HG03571 (cell line): ENCODE results near the gene KLK10.

Experiments used
- ATAC-seq: cut with Tn5 transposase; IDR thresholded peaks from one replicate; pipeline ENCODE4 v1.9.1; 2021; ENCODE audit not compliant: unreplicated experiment

The KLK10 gene

DNA sequence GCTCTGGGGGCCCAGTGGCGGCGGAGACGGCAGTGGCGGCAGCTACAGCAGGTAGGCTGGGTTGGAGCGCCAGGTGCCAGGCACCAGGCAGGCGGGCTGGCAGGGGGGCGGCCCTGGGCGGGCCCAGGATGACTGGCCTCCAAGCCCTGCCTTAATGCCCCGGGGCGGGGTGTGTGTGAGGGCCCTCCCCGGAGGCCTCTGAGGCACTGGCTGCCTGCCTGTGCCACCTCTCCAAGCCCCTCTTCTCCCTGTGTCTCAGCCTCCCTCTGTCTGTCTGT is 7.0 kb upstream of the KLK10 start, which contains the start of gene KLK11:
Gene KLK11 (minus strand): TSS at position 63 of the 278 bp plus-strand sequence. CDS start 985 bp downstream, outside the sequence.
- ATAC-seq = no peak

DNA sequence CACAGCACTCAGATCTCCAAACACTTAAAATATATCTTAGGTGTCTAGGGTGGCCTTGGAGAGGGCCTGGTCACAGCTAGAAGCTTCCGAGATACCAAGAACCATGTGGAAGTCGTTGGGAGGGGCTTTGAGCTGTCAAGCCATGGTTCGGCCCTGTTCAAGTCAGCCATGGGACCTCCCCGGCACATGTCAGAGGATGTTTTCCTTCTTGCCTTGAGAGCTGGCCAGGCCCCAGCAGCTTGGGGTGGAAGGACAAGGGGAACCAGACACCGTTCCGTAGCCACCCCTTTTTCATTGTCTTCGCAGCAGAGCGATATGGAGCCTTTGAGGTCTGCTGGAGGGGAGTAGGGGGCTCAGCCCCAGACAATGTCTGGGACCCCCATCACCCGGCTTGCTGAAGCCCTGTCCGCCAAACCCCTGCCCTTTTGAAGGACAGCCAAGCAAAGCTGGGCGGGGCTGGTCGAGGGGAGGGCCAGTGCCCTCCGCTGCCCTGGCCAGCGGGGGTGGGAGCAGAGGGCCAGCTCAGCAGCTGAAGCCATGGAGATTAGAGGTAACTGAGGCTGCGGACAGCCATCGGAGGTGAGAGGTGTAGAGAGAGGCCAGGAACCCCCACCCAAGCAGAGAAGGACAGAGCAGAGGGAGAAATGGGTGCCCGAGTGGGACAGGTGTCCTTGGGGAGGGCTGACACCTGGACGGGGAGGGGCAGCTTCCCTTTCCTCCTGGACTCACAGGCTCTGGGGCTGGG is 6.5 kb upstream of the KLK10 start:
- ATAC-seq = no peak

DNA sequence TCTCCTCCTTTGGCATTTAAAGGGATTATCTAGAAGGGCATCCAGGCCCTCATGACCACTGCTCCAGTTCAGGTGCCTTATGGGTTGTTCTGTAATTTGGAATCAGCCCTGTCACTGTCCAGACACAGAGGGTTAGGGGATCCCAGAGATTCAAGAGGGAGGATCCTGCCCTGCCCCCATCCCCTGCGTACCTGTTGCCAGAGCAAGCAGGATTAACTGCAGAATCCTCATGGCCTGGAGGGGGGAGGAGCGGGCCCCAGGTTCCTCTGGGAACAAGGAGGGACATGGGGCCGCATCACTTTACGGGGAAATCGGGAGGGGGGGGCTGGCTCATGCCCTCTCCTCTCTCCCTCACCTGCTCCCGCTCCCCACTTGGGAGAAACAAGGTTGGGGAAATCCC is 5.9 kb upstream of the KLK10 start:
- ATAC-seq = no peak

DNA sequence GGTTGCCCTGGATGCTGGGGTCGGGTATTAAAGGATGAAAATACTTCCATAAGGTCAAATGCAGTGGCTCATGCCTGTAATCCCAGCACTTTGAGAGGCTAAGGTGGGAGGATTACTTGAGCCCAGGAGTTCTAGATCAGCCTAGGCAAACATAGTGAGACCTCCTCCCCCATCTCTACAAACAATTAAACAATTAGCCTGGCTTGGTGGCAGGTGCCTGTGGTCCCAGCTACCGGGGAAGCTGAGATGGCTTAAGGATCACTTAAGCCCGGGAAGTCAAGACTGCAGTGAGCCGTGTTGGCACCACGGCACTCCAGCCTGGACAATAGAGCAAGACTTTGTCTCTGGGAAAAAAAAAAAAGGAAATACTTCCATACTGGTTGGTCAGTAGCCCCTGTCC is 5.4 kb upstream of the KLK10 start:
- ATAC-seq = no peak

DNA sequence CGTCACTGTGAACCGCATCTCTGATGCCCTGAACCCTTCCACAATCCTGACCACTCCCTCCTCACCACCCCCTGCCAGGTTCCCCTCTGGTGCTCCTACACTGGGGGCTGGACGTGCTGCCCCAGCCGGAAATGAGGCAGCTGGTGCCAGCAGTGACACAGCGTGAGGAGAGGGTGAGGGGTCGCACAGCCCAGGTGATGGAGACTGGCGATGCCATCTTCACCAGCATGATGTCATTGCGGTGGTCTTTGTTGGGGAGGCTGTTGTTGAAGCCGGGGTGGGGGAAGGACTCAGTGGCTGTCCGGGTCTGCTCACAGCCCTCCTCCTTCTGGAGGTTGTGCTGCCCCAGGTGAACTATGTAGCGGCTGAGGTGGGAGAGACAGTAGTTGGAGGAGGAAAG is 4.4 kb upstream of the KLK10 start:
- no peak for ATAC-seq

DNA sequence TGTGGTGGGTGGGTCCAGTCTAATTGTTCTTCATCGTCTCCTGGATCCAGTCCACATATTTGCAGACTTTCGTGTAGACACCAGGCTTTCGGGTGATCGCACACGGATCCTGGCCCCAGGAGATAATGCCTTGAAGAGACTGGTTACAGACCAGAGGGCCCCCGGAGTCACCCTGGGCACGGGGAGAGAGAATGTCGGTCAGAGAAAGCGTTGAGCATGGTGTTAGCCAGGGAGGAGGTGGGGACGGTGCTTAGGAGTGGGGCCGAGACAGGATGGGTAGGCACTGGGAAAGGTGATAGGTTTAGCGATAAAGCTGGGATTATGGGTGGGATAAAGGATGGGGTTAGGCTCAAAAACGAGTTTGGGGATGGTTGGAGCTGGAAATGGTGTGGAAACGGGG is 3.0 kb upstream of the KLK10 start:
- no peak for ATAC-seq

DNA sequence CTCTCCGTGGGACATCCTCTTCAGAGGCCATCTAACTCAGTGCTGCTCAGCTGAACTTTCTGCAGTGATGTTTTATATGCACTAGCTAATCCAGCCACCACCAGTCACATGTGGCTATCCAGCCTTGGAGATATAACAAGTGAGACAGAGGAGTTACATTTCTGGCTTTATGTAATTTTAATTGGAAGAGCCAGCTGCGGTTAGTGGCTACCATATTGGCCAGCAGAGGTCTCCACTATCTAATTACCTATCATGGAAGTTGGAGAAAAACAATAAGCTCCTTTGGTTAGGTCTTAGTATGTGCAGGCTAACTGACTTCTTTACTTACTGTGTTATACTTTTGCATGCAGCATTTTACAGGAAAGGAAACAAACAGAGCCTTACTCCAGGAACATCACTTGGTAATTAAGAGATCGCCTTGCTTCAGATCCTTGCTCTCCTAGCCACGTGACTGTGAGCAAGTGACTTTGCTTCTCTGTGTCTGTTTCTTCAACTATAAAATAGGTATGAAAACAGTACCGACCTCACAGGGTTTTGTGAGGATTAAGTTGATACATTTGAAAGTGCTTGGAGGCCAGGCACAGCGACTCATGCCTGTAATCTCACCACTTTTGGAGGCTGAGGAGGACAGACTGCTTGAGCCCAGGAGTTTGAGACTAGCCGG is 1.6 kb upstream of the KLK10 start:
- no peak for ATAC-seq

DNA sequence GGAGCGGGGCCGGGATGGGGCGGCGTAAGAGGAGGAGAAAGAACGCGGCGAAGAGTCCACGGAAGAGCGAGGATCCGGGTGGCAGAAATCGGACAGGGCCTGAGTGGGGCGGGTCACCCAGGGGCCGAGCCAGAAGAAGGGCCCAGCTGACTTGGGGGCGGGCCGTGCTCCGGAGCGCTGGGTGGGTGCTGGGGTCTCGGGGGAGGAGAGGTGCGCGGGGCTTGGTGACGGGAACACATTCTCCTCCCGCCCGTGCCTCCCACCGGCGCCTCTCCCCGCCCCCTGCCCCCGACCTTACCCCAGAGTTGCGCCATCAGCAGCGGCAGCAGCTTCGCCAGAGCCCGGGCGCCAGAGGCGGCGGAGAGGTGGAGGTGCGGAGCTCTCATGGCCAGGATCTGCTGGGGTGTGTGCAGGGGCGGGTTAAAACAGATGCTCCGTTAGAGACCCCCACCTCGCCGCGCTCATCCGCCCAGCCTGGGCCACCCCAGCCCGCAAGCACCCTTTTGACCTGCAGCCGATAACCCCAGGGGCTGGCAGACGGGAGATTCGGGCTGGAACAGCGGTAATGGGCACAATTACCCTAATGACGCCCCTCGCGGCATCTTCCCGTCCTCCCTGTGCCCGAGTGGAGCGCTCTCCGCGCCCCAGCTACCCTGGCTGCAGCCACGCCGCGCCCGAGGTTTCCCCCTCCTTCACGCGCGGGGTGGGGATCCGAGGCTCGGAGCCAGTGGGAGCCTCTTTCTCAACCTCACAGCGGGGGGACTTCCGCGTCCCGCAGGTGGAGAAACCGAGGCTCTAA is 565 bp downstream of the KLK10 start:
- ATAC-seq = no peak

DNA sequence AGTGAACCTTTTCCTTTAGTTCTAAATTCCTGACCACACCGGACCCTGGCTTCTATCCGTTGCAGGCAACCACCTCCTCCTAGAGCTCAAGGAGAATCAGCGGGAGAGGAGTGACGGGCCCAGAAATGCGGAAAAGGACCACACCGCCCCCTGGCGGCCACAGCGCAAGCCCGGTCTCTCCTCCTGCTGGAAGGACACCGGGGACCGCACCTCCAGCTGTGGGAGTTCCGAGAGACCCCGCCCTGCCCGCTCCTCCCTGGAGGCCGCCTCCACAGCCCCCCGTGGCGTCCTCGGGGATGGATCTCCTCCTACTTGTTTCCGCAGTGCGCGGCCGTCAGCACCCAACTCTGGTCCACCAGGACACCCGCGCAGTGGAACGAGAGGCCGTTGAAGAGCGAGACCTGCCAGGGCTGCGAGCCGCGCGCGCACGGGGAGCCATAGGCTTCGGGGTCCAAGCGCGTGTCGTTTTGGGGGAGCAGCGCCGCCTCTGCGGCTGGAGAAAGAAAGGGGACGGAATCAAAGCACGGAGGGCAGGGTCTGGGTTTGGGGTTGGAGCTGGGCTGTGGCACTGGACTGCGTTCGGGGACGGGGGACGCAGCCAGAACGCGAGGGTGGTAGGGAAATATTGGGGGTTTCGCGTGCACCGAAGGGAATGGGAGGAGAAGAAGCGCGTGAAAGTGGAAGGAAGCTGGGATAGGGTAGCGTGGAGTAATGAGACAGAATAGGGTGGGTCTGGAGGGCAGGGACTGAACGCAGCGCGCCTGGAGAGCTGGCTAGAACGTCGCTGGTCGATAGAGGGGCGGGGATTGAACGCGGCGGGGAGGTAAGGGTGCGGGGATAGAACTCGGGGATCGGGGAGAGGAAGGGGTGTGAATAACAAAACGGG is 2.5 kb downstream of the KLK10 start:
- ATAC-seq = no peak

DNA sequence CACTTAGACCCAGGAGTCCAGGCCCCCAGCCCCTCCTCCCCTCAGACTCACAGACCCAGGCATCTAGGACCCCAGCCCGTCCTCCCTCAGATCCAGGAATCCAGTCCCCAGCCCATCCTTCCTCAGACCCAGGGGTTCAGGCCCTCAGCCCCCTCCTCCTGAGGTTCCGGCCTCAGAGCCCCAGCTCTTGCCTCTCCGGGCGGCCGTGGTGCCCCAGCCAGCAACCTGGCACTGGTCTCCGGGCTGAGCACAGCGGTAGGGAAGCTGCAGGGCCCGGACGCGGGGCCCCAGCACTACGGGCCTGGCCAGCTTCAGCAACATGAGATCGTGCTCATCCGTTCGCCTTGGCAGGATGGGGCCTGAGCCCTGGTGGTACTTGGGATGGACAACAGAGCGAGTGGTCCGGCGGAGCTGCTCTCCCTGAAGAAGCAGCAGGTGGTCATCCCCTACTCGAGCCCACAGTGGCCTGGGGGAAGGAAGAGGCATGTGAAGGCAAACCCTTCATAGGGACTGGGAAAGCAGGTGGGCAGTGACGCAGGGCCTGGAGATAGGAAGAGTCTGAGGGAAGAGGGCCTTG is 3.7 kb downstream of the KLK10 start:
- ATAC-seq = no peak

DNA sequence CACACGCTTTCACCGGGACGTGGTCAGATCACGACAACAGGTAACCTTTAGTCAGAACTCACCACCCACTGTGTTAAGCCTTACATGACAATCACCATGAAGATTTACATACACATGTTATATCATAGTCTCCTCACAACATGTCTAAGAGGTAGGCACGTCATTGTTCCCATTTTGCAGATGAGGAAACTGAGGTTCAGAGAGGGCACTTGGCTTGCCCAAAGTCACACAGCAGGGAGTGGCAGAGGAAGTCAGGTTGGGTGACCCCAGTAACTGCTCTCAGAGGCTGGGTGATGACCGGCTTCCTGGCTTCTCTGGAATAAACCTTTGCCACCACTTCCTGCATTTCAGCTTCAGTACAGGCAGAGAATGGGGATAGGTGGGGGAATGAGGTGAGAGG is 5.3 kb downstream of the KLK10 start:
- ATAC-seq = no peak

DNA sequence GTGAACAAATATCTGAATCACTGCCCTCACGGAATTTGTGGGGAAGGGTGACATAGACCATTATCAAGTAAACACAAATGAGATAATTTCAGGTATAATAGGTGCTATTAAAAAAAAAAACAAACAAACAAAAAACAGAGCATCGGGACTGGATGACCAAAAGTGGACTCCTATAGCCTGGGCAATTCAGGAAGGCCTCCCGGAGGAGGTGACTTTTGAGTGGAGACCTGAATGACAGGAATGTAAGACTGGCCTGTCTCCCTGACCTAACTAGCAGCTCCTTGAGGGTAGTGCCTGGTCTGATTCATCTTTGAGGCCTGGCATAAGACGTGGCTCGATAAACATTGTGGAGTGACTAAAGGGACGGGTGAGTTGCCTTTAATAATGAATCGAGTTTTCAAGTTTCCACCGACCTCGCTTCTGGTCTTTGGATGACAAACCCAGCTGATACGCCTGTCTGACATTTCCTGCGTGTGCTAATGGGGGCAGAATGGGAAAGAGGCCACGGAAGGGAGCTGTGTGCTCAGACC is 6.8 kb downstream of the KLK10 start:
- no peak for ATAC-seq

DNA sequence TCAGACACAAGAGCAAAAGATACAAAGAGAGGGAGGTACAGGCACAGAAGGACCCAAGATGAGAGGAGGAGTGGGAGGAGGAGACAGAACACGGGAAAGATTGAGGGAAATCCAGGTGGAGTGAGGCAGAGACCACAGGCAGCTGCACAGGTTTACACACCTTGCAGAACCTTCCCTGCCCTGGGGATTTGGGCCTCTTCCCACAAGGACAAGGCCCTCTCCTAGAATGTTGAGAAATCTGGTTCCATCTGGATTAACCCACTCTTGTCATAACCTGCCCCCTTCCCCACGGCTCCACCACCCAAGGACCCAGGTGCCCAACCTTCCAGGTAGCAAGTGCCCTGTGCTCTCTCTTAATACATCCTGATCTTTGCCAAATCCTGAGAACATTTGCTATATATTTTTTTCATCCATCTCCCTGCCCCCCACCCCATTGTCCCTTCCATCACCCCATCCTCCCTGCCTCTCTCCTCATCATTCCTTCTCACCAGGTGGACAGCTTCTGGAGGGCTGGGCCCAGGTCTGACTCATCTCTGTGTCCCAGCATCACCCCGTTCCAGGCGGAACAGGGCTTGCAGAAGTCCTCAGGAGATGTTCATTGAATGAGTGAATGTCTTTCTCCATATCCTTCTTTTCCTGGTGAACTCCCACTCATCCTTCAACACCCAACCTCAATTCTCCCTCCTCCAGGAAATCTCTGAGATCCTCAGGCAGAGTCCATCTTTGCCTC is 9.3 kb downstream of the KLK10 start:
- no peak for ATAC-seq

DNA sequence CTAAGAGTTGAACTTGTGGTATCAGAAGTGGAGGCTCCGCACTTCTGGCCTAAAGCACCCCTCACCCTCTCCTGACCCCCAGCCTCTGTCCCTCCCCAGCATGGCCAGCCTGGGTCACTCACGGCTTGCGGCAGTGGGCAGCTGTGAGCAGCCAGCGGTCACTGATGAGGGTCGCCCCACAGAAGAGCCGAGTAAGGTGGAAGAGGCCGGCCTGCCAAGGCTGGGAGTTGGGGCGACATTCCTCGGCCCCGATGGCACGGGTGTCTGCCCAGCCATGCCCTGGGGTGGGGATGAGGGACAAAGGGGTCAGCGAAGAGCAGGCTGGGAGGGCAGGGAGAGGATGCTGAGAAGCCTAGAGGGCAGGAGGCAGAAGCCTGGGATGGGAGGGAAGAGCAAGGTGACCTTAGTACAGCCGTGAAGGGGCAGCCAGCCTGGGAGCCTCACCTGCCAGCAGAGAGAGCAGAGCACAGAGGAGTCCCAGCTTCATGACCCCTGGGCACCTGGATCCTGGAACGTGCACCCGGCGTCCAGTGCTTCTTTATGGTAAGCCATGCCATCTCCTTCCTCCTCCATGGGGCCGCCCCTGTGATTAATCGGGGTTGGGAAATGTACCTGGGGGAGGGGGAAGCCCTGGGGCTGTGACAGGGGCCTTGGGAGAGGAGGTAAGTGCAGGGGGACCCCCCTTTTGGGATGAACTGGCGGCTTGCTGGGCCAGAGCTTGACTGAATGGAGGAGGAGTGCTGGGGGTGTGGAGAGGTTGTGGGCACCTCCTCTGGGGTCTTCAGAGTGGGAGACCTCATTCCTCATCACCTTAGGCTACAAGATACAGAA is 10.2 kb downstream of the KLK10 start:
- ATAC-seq = no peak

DNA sequence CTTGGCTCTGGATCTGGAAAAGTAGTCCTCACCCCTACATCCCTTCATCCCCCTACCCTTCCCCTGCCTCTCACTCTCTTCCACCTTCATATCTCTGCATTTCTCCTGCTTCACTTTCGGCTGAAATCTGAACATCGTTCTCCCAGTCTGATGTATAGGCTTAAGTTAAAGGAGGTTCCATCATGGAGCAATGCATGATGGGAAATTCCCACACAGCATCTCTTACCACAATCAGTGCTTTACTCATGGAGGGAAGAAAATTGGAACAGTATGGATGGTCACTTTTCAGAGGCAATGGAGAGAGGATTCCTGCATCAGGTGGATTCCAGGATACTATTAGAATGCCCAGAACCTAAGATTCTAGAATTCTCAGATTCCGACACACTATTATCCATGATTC is 12.0 kb downstream of the KLK10 start:
- ATAC-seq = no peak

DNA sequence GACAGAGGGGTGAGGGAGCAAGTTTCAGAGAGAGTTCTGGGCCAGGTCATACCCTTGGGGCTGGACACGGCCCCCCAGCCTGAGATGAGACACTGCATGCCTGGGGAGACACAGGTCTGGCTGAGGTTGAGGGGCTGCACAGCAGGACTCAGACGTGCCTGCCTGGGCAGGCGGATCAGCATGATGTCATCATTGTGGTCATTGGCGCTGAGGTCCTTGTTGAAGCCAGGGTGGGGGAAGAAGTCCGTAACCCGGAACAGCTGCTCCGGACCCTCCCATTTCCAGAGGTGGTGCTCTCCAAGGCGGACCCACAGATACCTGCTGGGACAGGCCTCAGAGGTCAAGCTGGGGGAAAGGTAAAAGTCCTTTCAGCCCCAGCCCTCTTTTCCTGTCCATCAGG is 13.1 kb downstream of the KLK10 start:
- ATAC-seq = no peak

DNA sequence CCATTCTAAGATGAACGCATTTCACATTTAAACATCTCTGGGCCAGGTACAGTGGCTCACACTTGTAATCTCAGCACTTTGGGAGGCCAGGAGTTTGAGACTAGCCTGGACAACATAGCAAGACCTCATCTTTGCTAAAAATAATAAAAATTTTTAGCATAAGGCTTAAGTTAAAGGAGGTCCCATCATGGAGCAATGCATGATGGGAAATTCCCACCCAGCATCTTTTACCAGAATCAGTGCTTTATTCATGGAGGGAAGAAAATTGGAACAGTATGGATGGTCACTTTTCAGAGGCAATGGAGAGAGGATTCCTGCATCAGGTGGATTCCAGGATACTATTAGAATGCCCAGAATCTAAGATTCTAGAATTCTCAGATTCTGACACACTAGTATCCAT is 14.3 kb downstream of the KLK10 start:
- no peak for ATAC-seq

DNA sequence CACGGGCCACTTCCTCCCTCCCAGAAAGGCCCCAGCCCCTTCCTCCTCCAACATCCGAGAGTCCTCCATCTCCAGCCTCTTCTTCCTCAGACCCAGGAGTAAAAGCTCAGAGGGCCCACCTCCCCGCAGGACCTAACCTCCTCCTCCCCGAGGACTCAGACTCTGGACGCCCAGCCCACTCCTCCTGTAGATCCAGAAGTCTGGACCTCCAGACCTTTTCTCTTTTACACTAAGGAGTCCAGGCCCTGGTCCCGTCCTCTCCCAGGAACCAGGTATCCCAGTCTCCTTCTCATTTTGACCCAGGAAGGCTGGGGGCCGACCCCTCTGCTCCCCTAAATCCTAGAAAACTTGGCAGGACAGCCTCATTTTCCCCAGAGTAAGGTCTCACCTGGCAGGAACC is 16.2 kb downstream of the KLK10 start:
- ATAC-seq = no peak
